HEK293 (cell line): ENCODE data around the gene RASGRF2.
A peak's percentile ranks its signal among the peaks of the same experiment; 100 is the strongest.

Experiments used
- CTCF ChIA-PET: fragments of 350-600 bp; formaldehyde crosslinking; extraction: SDS; loops from one replicate; lab custom pipeline; 2021; ENCODE audit warnings: antibody characterized with exemption; lab: Yijun Ruan, JAX
- POLR2A ChIA-PET: fragments of 300-600 bp; formaldehyde crosslinking; extraction: SDS; loops from one replicate; lab custom pipeline; 2020; ENCODE audit warnings: antibody characterized with exemption, inconsistent platforms; lab: Yijun Ruan, JAX
- H3K27ac ChIP-seq: fragments of 200-500 bp; sonication (Bioruptor generic); 2 replicates; pipeline ENCODE4 v1.5.1; 2014; ENCODE audit warnings: low read depth, low read length, control low read depth, inconsistent platforms; ENCODE audit errors: extremely low read depth
- H3K36me3 ChIP-seq, 2 experiments: fragments of 200-500 bp in 1 of 2; sonication (Bioruptor generic) in 1 of 2; 1 replicate in 1 of 2; 2 replicates in 1 of 2; pipeline ENCODE4 v1.5.1; 2014 to 2017; ENCODE audit warnings: inconsistent platforms in 2 of 2, low read length in 2 of 2; ENCODE audit not compliant: control insufficient read depth in 2 of 2, insufficient read depth in 1 of 2
- H3K4me1 ChIP-seq: fragments of 200-500 bp; sonication (Bioruptor generic); 2 replicates; pipeline ENCODE4 v1.5.1; 2014; ENCODE audit warnings: mild to moderate bottlenecking, low read length, inconsistent platforms; ENCODE audit not compliant: control insufficient read depth, insufficient read depth
- H3K4me3 ChIP-seq: 2 replicates; pipeline ENCODE4 v1.5.1; 2011; ENCODE audit warnings: low read depth, mild to moderate bottlenecking, control low read depth, low read length, moderate library complexity
- H3K9me3 ChIP-seq: fragments of 200-500 bp; sonication (Bioruptor generic); 2 replicates; pipeline ENCODE4 v1.5.1; 2014; ENCODE audit warnings: low read depth, low read length, inconsistent platforms; ENCODE audit not compliant: control insufficient read depth, insufficient read depth
- FEZF1 ChIP-seq: fragments of 450-650 bp; formaldehyde crosslinking; IDR thresholded peaks from 2 replicates; pipeline ENCODE4 v1.5.1; 2016; ENCODE audit warnings: missing biosample characterization, missing genetic modification characterization
- GLIS1 ChIP-seq: fragments of 450-650 bp; formaldehyde crosslinking; IDR thresholded peaks from 2 replicates; pipeline ENCODE4 v1.5.1; 2016; ENCODE audit warnings: missing biosample characterization, missing genetic modification characterization
- HOXA7 ChIP-seq: sonication (generic); formaldehyde crosslinking; IDR thresholded peaks from 2 replicates; pipeline ENCODE4 v1.8.1; 2022; ENCODE audit warnings: missing genetic modification reagents, borderline replicate concordance
- MZF1 ChIP-seq: fragments of 450-650 bp; formaldehyde crosslinking; IDR thresholded peaks from 2 replicates; pipeline ENCODE4 v1.5.1; 2017; ENCODE audit warnings: missing biosample characterization, missing genetic modification characterization, borderline replicate concordance
- REST ChIP-seq: fragments of 450-650 bp; formaldehyde crosslinking; IDR thresholded peaks from 2 replicates; pipeline ENCODE4 v1.5.1; 2016; ENCODE audit warnings: missing biosample characterization, missing genetic modification characterization
- SCRT2 ChIP-seq: fragments of 450-650 bp; formaldehyde crosslinking; IDR thresholded peaks from 2 replicates; pipeline ENCODE4 v1.5.1; 2016; ENCODE audit warnings: missing biosample characterization, missing genetic modification characterization
- SP2 ChIP-seq: fragments of 450-650 bp; formaldehyde crosslinking; IDR thresholded peaks from 2 replicates; pipeline ENCODE4 v1.5.1; 2016; ENCODE audit warnings: missing biosample characterization, missing genetic modification characterization
- ZBTB44 ChIP-seq: fragments of 450-650 bp; IDR thresholded peaks from 2 replicates; pipeline ENCODE4 v1.5.1; 2018; ENCODE audit warnings: missing biosample characterization, mild to moderate bottlenecking, missing genetic modification characterization
- ZBTB7A ChIP-seq: fragments of 450-650 bp; formaldehyde crosslinking; IDR thresholded peaks from 2 replicates; pipeline ENCODE4 v1.5.1; 2016; ENCODE audit warnings: low read depth, missing biosample characterization, missing genetic modification characterization
- ZFHX2 ChIP-seq: fragments of 450-650 bp; formaldehyde crosslinking; conservative IDR thresholded peaks from 2 replicates; pipeline ENCODE4 v1.5.1; 2016; ENCODE audit warnings: missing biosample characterization, missing genetic modification characterization
- ZNF10 ChIP-seq: fragments of 450-650 bp; formaldehyde crosslinking; IDR thresholded peaks from 2 replicates; pipeline ENCODE4 v1.5.1; 2017; ENCODE audit warnings: missing biosample characterization, missing genetic modification characterization
- ZNF132 ChIP-seq: fragments of 450-650 bp; formaldehyde crosslinking; IDR thresholded peaks from 2 replicates; pipeline ENCODE4 v1.5.1; 2017; ENCODE audit warnings: missing biosample characterization, missing genetic modification characterization, borderline replicate concordance
- ZNF140 ChIP-seq: fragments of 450-650 bp; formaldehyde crosslinking; IDR thresholded peaks from 2 replicates; pipeline ENCODE4 v1.5.1; 2016; ENCODE audit warnings: missing biosample characterization, missing genetic modification characterization
- ZNF148 ChIP-seq: fragments of 450-650 bp; formaldehyde crosslinking; IDR thresholded peaks from 2 replicates; pipeline ENCODE4 v1.5.0; 2017; ENCODE audit warnings: missing biosample characterization, missing genetic modification characterization, borderline replicate concordance
- ZNF302 ChIP-seq: fragments of 450-650 bp; formaldehyde crosslinking; IDR thresholded peaks from 2 replicates; pipeline ENCODE4 v1.5.1; 2016; ENCODE audit warnings: missing biosample characterization, missing genetic modification characterization, low read depth
- ZNF629 ChIP-seq: fragments of 450-650 bp; formaldehyde crosslinking; IDR thresholded peaks from 2 replicates; pipeline ENCODE4 v1.5.1; 2017; ENCODE audit warnings: missing biosample characterization, missing genetic modification characterization
- ZNF639 ChIP-seq: fragments of 450-650 bp; formaldehyde crosslinking; IDR thresholded peaks from 2 replicates; pipeline ENCODE4 v1.5.1; 2016; ENCODE audit warnings: missing biosample characterization, missing genetic modification characterization
- ZNF791 ChIP-seq: fragments of 450-650 bp; formaldehyde crosslinking; IDR thresholded peaks from 2 replicates; pipeline ENCODE4 v1.5.1; 2016; ENCODE audit warnings: missing biosample characterization, missing genetic modification characterization
- ZNF830 ChIP-seq: fragments of 450-650 bp; IDR thresholded peaks from 2 replicates; pipeline ENCODE4 v1.5.0; 2018; ENCODE audit warnings: missing biosample characterization, missing genetic modification characterization, low read depth, mild to moderate bottlenecking, moderate library complexity

Gene RASGRF2

GRCh38 chr5:80967500-80968181 is 7.5 kb downstream of the RASGRF2 start (continued):
- no peak for TF ChIP-seq HOXA7 (CRISPR knock-in tag)
- peak; percentile 78 for TF ChIP-seq SCRT2 (tag by site-specific recombination)
- no peak for TF ChIP-seq ZNF148 (tag by site-specific recombination)

- Histone ChIP-seq H3K4me3 (no peak overlapping the region), H3K27ac (no peak overlapping the region), H3K9me3 (no peaks in the 10 kb centered on the region), H3K4me1 (no peaks in the 10 kb centered on the region), H3K36me3 (no peaks in the 10 kb centered on the region)
- no peak for TF ChIP-seq ZNF302 (tag by site-specific recombination)
- no peak for TF ChIP-seq GLIS1 (tag by site-specific recombination)
- TF ChIP-seq ZNF639 (tag by site-specific recombination): no peak
- POLR2A ChIA-PET: no interaction called here
- CTCF ChIA-PET: no interaction called here
These were observed 12.9 kb downstream of the RASGRF2 start for GRCh38 chr5:80973027-80973426.

- POLR2A ChIA-PET: interaction anchor here (0.8 kb wide), 1 partner anchor 11 kb away, joined by 3 read pairs; no protein-coding TSS in a partner anchor
- no peak for TF ChIP-seq ZNF629 (tag by site-specific recombination)
- peak; percentile 57 for TF ChIP-seq FEZF1 (tag by site-specific recombination)
- H3K4me3 ChIP-seq: no peak overlapping the region
These were observed 14.9 kb downstream of the RASGRF2 start for GRCh38 chr5:80975065-80975464.

GRCh38 chr5:80976985-80977384 is 16.8 kb downstream of the RASGRF2 start:
- no peaks in the 10 kb centered on the region for H3K9me3 ChIP-seq
- H3K4me3 ChIP-seq: no peak overlapping the region
- ChIA-PET CTCF (interaction anchor here (0.6 to 1.0 kb wide), 3 partner anchors 9 to 188 kb away, joined by 3 to 6 read pairs (median 3); no protein-coding TSS in a partner anchor), POLR2A (interaction anchor here (1.1 kb wide), 1 partner anchor 10 kb away, joined by 3 read pairs; no protein-coding TSS in a partner anchor)
- no peaks in the 10 kb centered on the region for H3K4me1 ChIP-seq
- H3K27ac ChIP-seq: no peak overlapping the region
- no peaks in the 10 kb centered on the region for H3K36me3 ChIP-seq
- TF ChIP-seq ZFHX2 (tag by site-specific recombination) (no peak), ZNF140 (tag by site-specific recombination) (no peak), ZNF10 (tag by site-specific recombination) (no peak), ZNF132 (tag by site-specific recombination) (no peak), ZNF830 (tag by site-specific recombination) (no peak), ZBTB44 (tag by site-specific recombination) (no peak), ZNF791 (tag by site-specific recombination) (no peak), MZF1 (tag by site-specific recombination) (no peak), REST (tag by site-specific recombination) (no peak), SP2 (no peak), ZBTB7A (tag by site-specific recombination) (no peak)

More at GRCh38 chr5:80975065-80975464, 14.9 kb downstream of the RASGRF2 start:
- CTCF ChIA-PET: interaction anchor here (0.6 to 1.2 kb wide), 6 partner anchors 68 to 1190 kb away, joined by 3 to 4 read pairs (median 3); no protein-coding TSS in a partner anchor
- no peaks in the 10 kb centered on the region for H3K4me1 ChIP-seq
- H3K9me3 ChIP-seq: no peaks in the 10 kb centered on the region
- H3K36me3 ChIP-seq: no peaks in the 10 kb centered on the region
- H3K27ac ChIP-seq: no peak overlapping the region
